Epithelial cell of prostate (primary cell): Measurements from ENCODE around the gene IL22RA1.

Source experiments
- DNase-seq: peaks from one replicate; pipeline ENCODE4 v3.0.0-alpha.2; 2011; ENCODE audit warnings: low read depth, low spot score
- H3K27ac ChIP-seq: fragments of 450-650 bp; 2 replicates; pipeline ENCODE4 v1.5.1; 2017; ENCODE audit warnings: mild to moderate bottlenecking

IL22RA1 gene

GRCh38 chr1:24118410-24119242 is 24.3 kb downstream of the IL22RA1 start:
- no peak for DNase-seq
- peak overlapping the region; percentile 85 for H3K27ac ChIP-seq

- peak overlapping the region; percentile 64 for H3K27ac ChIP-seq
- DNase-seq = peak; percentile 54
These were observed 25.1 kb downstream of the IL22RA1 start for GRCh38 chr1:24117722-24118409.

- H3K27ac ChIP-seq = peak overlapping the region; percentile 64
- no peak for DNase-seq
These were observed 25.8 kb downstream of the IL22RA1 start for GRCh38 chr1:24117132-24117531.

GRCh38 chr1:24114753-24115152 is 28.2 kb downstream of the IL22RA1 start:
- H3K27ac ChIP-seq = no peak overlapping the region
- no peak for DNase-seq

- no peak for DNase-seq
- H3K27ac ChIP-seq = no peak overlapping the region
These were observed 29.3 kb downstream of the IL22RA1 start for GRCh38 chr1:24113641-24114033.

DNA sequence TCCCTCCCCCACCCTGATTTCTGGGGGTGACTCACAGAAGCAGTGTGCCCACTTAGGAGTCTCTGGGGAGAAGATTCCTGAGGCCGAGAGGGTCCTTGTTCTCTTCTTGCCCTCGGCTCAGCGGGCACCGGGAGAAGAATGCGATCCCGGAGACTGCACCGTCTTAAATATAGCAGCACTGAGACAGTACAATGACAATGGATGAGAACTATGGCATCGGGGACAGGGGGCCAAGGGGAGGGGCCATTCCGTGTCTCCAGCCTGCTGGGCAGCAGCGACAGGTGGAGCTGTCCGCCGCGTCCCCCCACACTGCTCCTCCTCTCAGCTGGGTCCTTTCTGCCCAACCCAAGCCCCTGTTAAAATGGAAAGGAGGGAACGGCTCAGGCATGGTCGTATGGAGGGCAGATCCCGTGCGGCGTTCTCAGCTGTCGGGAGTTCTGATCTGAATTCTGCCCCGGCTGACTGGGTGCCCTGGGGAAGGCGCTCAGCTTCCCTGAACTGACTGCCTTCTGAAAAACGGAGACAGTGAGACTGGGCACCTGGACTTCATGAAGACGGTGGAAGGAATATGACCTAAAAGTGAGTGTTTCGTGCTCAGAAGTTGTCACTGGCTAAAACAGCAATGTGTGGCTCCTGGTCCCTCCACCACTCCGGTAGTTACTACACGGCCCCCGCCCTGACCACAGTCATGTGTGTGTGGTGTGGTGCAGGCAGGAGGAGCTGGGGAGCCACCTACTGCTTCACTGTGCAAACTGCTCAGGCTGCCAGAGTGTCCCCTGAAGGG is 30.8 kb downstream of the IL22RA1 start, which contains the start of gene MYOM3:
Gene MYOM3, minus strand, starts transcription at position 140 of the 784 bp plus-strand sequence. CDS start 3,499 bp downstream, outside the sequence.
- peak within 1 kb of the TSS; percentile 77 for H3K27ac ChIP-seq
- no peak for DNase-seq

DNA sequence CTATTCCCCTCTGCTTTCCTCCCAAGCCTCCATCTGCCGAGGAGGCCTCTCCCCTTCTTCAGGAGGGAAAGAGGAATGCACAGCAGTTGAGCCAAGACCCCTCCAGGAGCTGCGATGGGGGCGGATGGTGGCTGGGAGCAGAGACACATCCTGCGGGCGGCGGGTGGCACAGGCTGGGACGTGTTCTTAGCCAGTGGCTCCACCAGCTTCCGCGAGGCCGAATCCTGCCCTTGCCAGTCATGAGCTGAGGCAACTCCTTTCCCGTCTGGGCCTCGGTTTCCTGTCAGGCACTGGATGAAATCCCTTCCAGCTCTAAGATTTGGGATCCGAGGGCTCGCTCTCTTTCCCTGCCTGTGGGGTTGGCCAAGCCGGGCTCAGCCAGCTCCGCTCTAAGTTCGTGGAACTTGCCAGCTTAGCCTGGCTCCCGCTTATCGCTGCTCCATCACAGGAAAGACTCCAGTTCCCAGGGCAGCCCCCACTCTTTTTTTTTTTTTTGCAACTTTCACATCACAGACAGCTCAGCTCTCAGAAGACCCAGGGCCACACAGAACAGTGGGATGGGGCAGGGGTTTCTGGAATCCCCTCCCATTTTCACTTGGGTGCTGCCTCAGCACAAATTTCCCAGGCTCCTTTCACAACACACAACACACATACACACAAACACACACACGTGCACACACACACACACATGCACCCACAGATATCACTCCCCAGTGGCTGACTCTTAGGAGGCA is 31.5 kb downstream of the IL22RA1 start:
- DNase-seq = no peak
- H3K27ac ChIP-seq = peak overlapping the region; percentile 77

- H3K27ac ChIP-seq = peak overlapping the region; percentile 77
- no peak for DNase-seq
These were observed 32.2 kb downstream of the IL22RA1 start for GRCh38 chr1:24110642-24111261.

DNA sequence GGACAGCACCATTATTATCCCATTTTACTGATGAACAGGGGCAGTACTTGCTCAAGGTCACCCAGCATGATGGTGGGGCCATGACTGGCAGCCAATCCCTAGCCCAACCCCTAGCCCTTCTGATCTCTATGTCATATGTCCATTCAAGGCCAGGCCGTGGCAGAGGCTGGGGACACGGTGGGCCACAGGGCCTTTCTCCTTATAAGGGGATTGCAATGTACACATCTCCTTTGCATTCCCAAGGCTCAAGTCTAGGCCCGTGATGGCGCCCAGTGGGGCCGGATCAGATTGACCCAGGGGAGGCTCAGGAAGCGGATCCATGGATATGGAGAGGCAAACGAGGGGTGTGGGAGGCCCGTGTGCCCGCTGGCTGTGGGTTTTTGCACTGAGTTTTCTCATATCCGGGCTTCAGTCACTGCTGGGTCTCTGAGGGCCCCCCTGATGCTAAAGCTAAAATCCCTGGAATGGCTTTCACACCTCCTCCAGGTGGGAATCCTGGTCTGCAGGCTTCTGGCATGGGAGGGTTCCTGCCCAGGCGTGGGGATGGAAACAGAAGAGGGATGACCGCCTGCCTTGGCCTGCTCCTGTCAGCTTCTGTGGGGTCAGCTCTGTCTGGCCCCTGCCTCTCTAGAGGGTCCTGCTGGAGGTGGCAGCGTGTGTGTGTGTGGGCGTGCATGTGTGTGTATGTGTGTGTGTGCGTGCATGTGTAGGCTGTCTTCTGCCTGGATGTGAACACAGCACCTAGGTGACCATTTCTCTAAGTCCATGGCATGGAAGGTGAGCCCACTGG is 33.1 kb downstream of the IL22RA1 start:
- no peak for DNase-seq
- peak overlapping the region; percentile 72 for H3K27ac ChIP-seq

GRCh38 chr1:24109166-24109483 is 33.8 kb downstream of the IL22RA1 start:
- no peak for DNase-seq
- H3K27ac ChIP-seq = peak overlapping the region; percentile 72

- peak; percentile 83 for DNase-seq
These were observed 34.4 kb downstream of the IL22RA1 start for GRCh38 chr1:24108334-24109165.

GRCh38 chr1:24107462-24108138 is 35.3 kb downstream of the IL22RA1 start:
- DNase-seq = no peak
- H3K27ac ChIP-seq = no peak overlapping the region

More at GRCh38 chr1:24108334-24109165, 34.4 kb downstream of the IL22RA1 start:
- H3K27ac ChIP-seq = peak overlapping the region; percentile 72

- no peak for DNase-seq
- H3K27ac ChIP-seq = no peak overlapping the region
These were observed 37.4 kb downstream of the IL22RA1 start for GRCh38 chr1:24105368-24106160.

DNA sequence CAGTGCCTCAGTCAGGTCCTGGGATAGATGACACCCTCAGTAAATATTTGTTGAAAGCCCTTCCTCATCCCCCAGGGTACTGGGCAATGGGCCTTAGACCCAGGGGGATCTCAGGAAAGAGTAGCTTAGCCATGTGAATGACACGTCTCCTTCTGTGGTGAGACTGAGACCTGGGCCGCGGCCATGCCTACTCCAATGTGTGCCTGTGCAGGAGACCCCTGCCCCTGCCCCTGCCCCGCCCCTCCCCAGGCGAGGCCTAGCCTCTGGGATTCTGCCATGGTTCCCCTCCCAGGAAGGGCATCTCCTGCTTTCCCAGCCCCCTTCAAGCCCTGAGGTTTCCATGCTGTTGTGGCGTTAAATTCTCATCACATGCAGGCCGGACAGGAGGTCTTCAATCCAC is 38.1 kb downstream of the IL22RA1 start:
- no peak overlapping the region for H3K27ac ChIP-seq
- DNase-seq = no peak

- DNase-seq = no peak
- no peak overlapping the region for H3K27ac ChIP-seq
These were observed 39.1 kb downstream of the IL22RA1 start for GRCh38 chr1:24103879-24104278.

DNA sequence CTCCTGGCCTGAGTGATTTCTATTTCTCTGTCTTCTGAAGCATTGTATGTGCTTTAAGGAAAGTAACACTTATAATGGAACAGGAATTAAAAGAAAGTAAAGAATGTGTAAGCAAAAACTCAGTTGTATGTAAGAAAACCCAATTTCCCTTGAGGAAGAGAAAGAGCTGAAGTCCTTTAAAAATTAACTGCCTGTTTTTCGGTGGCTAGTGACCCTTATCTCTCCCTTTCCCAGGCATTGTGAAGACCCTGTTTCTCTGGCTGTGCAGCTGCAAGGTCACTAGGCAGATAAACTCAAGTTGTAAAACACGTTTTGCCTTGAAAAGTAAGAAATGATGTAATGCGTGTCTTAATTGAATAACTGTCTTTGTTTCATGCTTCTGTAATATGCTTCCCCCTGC is 39.5 kb downstream of the IL22RA1 start:
- H3K27ac ChIP-seq = no peak overlapping the region
- no peak for DNase-seq

DNA sequence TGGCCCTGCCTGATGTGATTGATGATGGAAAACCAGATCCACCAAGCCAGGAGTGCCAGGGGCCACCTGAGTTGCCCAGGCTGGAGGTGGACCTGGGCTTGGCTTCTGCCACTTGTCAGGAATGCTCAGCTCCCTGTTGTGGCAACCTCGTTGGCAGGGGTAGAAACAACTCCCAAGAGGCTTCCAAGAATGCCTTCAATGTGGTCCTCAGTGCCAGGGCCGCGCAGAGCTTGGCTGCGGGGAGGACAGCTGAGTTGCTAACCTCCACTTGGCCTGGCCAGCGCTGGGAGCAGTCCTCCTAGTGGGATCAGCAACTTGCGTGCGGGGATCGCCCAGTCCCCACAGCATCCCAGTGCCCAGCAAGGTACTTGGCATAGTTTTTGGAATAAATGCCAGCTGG is 40.0 kb downstream of the IL22RA1 start:
- DNase-seq = no peak
- H3K27ac ChIP-seq = no peak overlapping the region
